ENCODE measurements around the gene C2CD4D. TPM values are rescaled to one million over a fixed set of nuclear protein-coding genes. Genes with fewer than 3 reads are reported as not detected.

Gene C2CD4D
- polyA plus RNA-seq, 1 donor from 2014 or later = 0.20 TPM

DNA sequence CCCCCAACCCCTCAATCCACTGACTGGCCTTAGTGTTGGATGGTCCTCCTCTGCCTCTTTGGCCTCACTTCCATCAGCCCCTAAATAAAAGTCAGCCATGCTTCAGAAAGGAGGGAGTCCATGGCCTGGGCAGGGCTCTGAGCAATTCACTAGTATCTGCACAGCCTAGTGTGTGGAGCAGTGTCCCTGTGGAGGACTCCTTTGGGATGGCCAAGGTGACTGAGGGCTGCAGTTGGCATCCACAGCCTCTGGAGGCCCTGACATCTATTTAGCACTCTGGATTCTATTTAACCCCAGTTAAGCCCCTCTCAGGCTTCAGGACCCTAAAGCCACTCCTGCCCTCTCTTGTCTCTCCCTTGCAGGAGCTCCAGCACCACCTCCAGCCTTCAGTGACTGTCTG lies 10.3 kb upstream of the C2CD4D start:
- Mint-ChIP-seq H3K27me3 (peaks cover 2% of the 10 kb centered on the region), H3K27ac (no peak overlapping the region), H3K4me1 (peaks cover under 1 to 5% (median 2%) of the 10 kb centered on the region in 3 donors), H3K9me3 (no peaks in the 10 kb centered on the region), H3K4me3 (no peak overlapping the region), H3K36me3 (peaks cover 5% of the 10 kb centered on the region)

DNA sequence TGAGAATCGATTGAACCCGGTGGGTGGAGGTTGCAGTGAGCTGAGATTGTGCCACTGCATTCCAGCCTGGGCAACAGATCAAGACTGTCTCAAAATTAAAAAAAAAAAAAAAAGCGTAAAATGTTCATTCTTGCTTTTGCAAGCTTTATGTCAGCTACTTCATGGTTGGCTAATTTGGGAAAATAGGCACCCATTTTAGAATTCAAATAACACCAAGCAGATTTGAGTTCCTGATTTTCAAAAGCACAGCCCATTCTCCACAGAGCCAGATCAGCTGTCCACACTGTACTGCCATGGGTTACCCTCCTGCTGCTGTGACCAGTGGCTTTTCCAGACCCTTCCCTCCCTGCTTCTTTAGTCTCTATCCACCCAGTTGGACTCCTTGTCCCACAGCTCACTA lies 9.5 kb upstream of the C2CD4D start:
- Mint-ChIP-seq H3K9me3 (no peaks in the 10 kb centered on the region), H3K27ac (no peak overlapping the region), H3K4me3 (no peak overlapping the region), H3K4me1 (peaks cover 4 to 7% (median 4%) of the 10 kb centered on the region in 3 donors), H3K36me3 (peaks cover 5% of the 10 kb centered on the region), H3K27me3 (peaks cover 2% of the 10 kb centered on the region)

DNA sequence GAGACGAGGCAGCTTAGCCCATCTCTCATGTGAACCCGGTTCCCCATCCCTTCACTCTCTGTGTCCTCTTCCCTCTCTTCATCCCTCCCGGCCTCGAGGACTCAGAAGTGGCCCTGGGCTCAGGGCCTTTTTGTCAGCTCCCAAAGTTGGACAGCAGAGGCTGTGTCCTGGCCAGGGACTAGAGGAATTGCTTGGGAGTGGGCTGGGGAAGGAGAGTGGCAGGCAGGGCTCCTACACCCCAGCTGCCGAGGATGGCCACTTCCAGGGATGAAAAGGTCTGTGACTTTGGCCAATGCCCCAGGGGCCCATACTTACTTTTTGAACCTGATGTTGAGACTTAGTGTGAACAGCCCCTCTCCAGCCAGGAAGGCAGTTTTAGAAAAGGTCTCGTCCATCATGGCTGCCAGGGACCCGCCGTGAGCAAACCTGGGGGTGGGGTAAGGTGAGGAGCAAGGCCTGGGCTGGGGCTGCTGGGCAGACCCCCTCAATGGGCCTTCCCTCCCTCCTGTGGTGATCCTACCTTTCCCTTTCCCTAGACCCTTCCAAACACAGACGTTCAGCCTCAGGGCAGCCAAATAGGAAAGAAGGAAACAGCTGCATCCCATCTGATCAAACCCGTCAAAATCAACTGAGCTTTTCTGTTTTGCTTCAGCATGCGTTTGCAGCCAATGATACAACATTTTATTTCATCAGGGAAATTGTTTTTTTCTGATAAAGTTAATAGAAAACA lies 8.4 kb upstream of the C2CD4D start:
- Mint-ChIP-seq H3K27ac (no peak overlapping the region), H3K36me3 (peaks cover 5% of the 10 kb centered on the region)

DNA sequence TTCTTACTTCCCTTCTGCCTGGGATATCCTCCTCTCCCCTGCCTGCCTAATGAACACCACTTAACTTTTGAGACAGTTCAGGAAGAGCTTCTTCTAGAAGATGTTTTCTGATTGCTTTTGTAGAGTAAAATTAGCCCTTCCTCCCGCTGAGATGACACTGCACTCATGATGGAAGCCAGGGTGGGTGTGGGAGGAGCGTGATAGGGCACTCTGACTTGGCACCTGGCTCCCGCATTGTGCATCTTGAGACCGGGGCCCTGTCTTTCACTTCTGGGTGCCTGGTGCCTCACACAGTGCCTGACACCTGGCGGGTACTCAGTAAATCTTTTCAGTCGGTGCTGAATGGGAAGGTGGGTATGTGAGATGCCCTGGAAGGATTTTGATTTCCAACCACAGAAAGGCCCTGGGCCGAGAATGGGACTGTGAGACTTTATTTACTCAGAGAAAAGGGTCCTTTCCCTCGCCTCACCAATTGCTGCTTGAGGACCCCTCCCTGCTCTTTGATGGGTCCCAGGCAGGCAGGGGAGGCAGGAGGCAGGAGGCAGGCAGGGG lies 7.1 kb upstream of the C2CD4D start:
- Mint-ChIP-seq H3K36me3 (peaks cover 5% of the 10 kb centered on the region), H3K27ac (peak overlapping the region in 1 of 3 donors; percentile 53), H3K27me3 (peaks cover 2% of the 10 kb centered on the region), H3K9me3 (peaks cover 0 to 3% (median 0%) of the 10 kb centered on the region in 3 donors), H3K4me3 (no peak overlapping the region), H3K4me1 (peaks cover 10 to 16% (median 11%) of the 10 kb centered on the region in 3 donors)

More for the DNA sequence above, 8.4 kb upstream of the C2CD4D start:
- Mint-ChIP-seq H3K4me3 (no peak overlapping the region), H3K27me3 (peaks cover 2% of the 10 kb centered on the region), H3K4me1 (peaks cover 10 to 14% (median 11%) of the 10 kb centered on the region in 3 donors), H3K9me3 (peaks cover 0 to 3% (median 0%) of the 10 kb centered on the region in 3 donors)

DNA sequence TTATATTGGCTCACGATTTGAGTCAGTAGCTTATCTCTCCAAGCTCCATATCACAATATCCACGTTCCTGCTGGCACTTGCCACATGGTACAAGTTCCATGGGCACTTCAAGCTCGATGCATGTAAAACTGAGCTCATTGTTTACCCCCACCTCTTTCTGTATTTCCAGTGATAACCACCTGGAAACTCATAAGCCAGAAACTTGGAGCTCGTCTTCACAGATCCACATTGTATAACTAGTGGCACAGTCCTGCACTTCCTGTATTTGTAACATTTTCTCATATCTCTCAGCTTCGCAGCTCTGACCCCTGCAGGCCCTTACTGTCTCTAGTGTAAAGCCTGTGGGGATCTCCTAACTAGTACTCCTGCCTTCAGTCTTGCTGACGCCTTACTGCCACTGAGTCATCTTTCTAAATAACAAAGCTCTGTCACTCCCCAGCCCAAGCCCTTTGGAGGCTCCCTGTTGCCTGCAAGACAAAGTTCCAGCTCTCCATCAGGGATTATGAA lies 6.5 kb upstream of the C2CD4D start:
- no peak overlapping the region for H3K4me3 Mint-ChIP-seq
- peaks cover 5% of the 10 kb centered on the region for H3K36me3 Mint-ChIP-seq
- H3K4me1 Mint-ChIP-seq = peaks cover 10 to 16% (median 11%) of the 10 kb centered on the region in 3 donors
- H3K27ac Mint-ChIP-seq = no peak overlapping the region
- peaks cover 0 to 3% (median 0%) of the 10 kb centered on the region in 3 donors for H3K9me3 Mint-ChIP-seq
- peaks cover 2% of the 10 kb centered on the region for H3K27me3 Mint-ChIP-seq

DNA sequence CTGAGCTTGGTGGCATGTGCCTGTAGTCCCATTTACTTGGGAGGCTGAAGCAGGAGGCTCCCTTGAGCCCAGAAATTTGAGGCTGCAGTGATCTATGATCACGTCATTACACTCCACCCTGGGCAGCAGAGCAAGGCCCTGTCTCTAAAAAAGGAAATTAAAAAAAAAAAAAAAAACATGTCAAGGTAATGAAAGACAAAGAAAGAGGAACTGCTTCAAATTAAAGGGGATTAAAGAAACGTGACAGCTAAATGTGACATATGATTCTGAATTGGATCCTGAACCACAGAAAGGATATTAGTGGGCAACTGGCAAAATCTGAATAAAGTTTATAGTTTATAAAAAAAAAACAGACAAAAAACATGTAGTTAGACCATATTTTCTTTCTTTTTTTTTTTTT lies 3.8 kb upstream of the C2CD4D start:
- peaks cover 10 to 15% (median 13%) of the 10 kb centered on the region in 3 donors for H3K4me1 Mint-ChIP-seq
- H3K4me3 Mint-ChIP-seq = peak overlapping the region in 2 of 4 donors; percentile 62 to 68
- peak overlapping the region; percentile 17 to 52 (median 42) for H3K27ac Mint-ChIP-seq
- peaks cover 1% of the 10 kb centered on the region for H3K27me3 Mint-ChIP-seq
- no peaks in the 10 kb centered on the region for H3K36me3 Mint-ChIP-seq
- peaks cover 0 to 3% (median 0%) of the 10 kb centered on the region in 3 donors for H3K9me3 Mint-ChIP-seq

DNA sequence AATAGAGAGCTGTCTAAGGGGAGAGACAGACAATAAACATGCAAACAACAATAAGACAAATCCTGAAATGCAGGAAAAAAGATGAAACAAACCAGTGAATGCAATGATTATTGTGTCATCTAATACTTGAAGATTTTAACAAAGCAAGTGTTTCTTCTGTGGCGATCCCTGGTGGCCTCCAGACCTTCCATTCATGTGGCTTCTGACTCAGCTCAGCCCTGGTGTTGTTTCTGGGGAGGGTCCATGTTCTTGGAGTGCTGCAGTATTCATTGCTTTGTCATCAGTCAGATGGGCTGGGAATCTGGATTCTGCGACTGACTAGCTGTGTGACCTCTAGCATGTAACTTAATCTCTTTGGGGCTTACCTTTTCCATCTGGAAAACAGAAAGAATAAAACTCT lies 1.5 kb upstream of the C2CD4D start:
- Mint-ChIP-seq H3K27ac (no peak overlapping the region), H3K36me3 (no peaks in the 10 kb centered on the region), H3K4me3 (peak overlapping the region in 1 of 4 donors; percentile 82), H3K4me1 (peaks cover 18 to 22% (median 20%) of the 10 kb centered on the region in 3 donors), H3K27me3 (peaks cover 11% of the 10 kb centered on the region), H3K9me3 (peaks cover 0 to 3% (median 0%) of the 10 kb centered on the region in 3 donors)

DNA sequence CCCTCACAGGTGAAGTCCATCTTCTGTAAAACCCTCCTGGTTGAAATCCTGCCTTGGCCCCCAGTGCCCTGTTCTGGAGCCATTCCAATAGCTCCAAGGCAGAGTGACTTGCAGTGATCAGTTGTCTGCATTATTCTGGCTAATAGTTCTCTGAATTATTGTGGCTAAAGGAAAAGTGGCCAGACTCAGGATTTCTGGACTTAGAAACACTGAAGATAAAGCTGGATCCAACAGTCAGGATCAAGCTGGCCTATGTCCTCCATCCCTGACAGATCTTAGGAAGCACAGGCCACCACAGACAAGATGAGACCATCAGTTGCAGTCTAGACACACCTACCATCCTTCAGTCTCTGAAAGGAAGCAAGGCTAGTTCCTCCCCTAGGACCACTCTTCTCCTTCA lies 801 bp upstream of the C2CD4D start:
- H3K9me3 Mint-ChIP-seq = peaks cover 0 to 3% (median 0%) of the 10 kb centered on the region in 3 donors

DNA sequence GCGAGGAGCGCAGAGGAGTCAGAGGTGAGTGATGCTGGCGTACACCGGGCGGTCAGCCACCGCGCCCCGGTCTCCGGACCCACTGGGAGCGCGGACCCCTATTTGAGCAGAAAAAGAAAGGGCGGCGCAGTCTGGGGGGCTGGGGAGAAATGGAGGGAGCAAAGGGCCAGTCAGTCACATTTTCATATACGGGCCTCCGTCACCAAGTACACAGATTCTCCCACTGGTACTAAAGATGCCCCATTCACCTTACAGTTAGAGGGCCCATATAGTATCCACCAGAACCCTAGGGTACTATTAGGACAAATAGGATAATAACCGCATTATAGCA lies 573 bp downstream of the C2CD4D start:
- H3K27ac Mint-ChIP-seq = peak overlapping the region in 2 of 3 donors; percentile 57 to 77
- peaks cover 15 to 18% (median 16%) of the 10 kb centered on the region in 3 donors for H3K4me1 Mint-ChIP-seq
- H3K36me3 Mint-ChIP-seq = no peaks in the 10 kb centered on the region
- peak overlapping the region; percentile 79 to 89 (median 85) for H3K4me3 Mint-ChIP-seq
- H3K27me3 Mint-ChIP-seq = peaks cover 11% of the 10 kb centered on the region
- H3K9me3 Mint-ChIP-seq = peaks cover 0 to 3% (median 0%) of the 10 kb centered on the region in 3 donors

More for the DNA sequence above, 801 bp upstream of the C2CD4D start:
- Mint-ChIP-seq H3K4me3 (peak overlapping the region; percentile 76 to 89 (median 80)), H3K36me3 (no peaks in the 10 kb centered on the region), H3K27ac (peak overlapping the region in 1 of 3 donors; percentile 52), H3K27me3 (peaks cover 11% of the 10 kb centered on the region), H3K4me1 (peaks cover 18 to 22% (median 20%) of the 10 kb centered on the region in 3 donors)

DNA sequence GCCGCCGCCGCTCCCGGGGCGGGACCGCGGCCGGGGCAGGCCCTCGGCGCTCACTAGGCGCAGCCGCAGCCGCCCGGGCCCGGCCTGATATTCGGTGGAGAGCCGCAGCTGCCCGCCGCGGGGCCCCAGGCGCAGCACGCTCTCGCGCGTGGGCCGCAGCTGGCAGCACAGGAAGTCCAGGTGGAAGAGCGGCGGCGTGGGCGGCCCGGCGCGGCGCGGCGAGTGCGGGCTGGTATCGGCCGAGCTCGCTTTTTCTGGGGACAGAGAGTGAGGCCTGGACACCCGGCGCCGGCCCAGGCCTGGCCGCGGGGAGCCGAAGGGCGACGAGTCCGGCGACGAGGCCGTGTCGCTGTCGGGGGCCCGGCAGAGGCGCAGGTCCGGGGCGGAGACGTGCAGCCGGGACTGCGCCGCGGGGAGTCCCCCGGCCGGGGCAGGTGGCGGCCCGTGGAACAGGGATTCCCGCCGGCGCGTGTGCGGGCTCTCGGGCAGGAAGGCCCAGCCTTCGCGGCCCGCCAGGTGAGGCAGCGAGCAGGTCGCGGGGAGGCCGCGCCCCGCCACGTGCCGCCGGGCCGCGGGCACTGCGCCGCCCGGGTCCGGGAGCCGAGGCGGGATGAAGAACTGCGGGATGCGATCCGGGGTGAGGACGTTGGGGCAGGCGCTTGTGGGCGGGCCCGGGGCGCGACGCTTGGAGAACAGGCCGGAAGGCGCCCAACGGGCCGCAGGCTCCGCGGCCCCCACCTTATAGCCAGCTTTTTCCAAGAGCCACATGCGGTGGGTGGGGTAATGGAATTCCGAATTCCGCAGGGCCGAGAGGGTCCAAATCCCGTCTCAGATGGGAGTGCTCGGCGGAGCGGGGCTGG lies 1.2 kb downstream of the C2CD4D start:
- peaks cover 11% of the 10 kb centered on the region for H3K27me3 Mint-ChIP-seq
- peaks cover 0 to 2% (median 0%) of the 10 kb centered on the region in 3 donors for H3K9me3 Mint-ChIP-seq
- H3K36me3 Mint-ChIP-seq = no peaks in the 10 kb centered on the region
- H3K4me1 Mint-ChIP-seq = peaks cover 14 to 16% (median 15%) of the 10 kb centered on the region in 3 donors
- H3K27ac Mint-ChIP-seq = peak overlapping the region in 1 of 3 donors; percentile 57
- H3K4me3 Mint-ChIP-seq = peak overlapping the region; percentile 79 to 89 (median 85)

DNA sequence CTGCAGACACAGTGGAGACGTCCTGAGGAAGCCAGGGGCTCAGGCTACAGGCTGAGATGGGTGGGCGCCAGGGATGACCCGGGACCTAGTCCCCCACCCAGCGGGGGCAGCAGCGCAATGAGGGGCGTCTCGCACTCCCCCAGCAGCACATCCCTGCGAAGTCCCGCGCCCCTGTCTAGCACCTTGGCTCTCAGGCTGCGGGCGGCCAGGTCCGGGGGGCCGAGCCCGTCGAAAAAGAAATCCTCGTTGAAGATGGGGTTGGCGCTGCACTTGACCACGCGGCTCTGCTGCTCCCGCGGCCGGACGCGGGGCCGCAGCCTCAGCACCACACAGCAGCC lies 1.8 kb downstream of the C2CD4D start:
- H3K27me3 Mint-ChIP-seq = peaks cover 11% of the 10 kb centered on the region
- peak overlapping the region; percentile 77 to 94 (median 86) for H3K4me3 Mint-ChIP-seq
- peaks cover 10 to 12% (median 11%) of the 10 kb centered on the region in 3 donors for H3K4me1 Mint-ChIP-seq
- H3K36me3 Mint-ChIP-seq = no peaks in the 10 kb centered on the region
- H3K27ac Mint-ChIP-seq = peak overlapping the region in 1 of 3 donors; percentile 98
- H3K9me3 Mint-ChIP-seq = no peaks in the 10 kb centered on the region

DNA sequence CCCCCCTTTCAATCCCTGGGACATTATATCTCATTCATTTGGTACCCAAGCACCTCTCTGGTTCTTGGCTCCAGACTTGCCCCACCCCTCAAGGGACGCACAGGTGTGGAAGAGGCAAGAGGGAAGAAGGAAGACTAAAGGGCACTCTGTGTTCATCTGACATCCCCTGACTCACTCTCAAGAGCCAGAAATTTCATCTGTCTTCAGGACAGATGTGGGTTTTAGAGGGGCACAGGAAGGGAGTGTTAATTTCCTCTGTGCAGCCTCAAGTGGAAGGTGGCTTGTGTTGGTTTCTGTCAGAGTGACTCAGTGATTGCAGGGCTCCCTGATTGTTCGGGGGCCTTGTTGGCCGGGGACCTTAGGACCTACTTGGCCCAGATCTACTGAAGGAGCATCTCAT lies 2.4 kb downstream of the C2CD4D start:
- H3K27ac Mint-ChIP-seq = peak overlapping the region; percentile 46 to 98 (median 59)
- no peaks in the 10 kb centered on the region for H3K36me3 Mint-ChIP-seq
- H3K4me1 Mint-ChIP-seq = peaks cover 10 to 12% (median 11%) of the 10 kb centered on the region in 3 donors
- H3K27me3 Mint-ChIP-seq = peaks cover 11% of the 10 kb centered on the region
- no peaks in the 10 kb centered on the region for H3K9me3 Mint-ChIP-seq
- H3K4me3 Mint-ChIP-seq = peak overlapping the region; percentile 77 to 94 (median 86)

DNA sequence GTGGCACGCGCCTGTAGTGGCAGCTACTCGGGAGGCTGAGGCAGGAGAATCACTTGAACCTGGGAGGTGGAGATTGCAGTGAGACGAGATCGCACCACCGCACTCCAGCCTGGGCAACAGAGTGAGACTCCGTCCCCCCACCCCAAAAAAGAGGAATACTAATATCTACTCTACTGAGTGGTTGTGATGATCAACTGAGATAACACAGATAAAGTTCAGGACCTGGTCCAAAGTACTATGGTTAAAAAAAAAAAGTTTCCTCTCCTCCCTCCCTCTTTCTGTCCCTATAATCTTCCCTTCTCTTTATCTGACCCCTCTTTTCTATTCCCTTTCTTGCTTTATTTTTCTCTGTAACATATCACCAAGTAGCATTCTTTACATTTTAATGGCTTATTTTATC lies 4.0 kb downstream of the C2CD4D start:
- H3K4me1 Mint-ChIP-seq = peaks cover 10 to 14% (median 11%) of the 10 kb centered on the region in 3 donors

DNA sequence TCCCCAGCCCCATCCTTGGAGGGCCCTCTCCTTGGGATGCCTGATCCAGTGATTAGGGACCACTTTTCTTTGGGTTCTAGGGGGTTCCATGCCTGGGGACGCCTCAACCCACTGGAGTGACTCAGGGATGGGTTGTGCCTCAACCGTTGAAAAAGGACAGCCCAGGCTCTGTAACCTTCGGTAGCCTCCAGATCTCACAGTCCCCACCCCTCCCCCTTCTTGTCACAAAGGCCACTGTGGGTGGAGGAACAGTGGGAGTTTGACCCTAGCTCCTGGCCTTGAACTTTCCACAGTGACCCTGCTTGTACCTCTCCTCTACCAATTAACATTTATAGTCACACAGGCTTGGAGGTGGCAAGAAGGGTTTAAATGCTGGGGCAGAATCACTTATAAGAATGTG lies 5.4 kb downstream of the C2CD4D start:
- H3K36me3 Mint-ChIP-seq = no peaks in the 10 kb centered on the region
- H3K27ac Mint-ChIP-seq = no peak overlapping the region
- H3K4me3 Mint-ChIP-seq = no peak overlapping the region
- no peaks in the 10 kb centered on the region for H3K9me3 Mint-ChIP-seq
- H3K4me1 Mint-ChIP-seq = peaks cover 8 to 15% (median 12%) of the 10 kb centered on the region in 3 donors
- peaks cover 16% of the 10 kb centered on the region for H3K27me3 Mint-ChIP-seq

More for the DNA sequence above, 4.0 kb downstream of the C2CD4D start:
- peaks cover 11% of the 10 kb centered on the region for H3K27me3 Mint-ChIP-seq
- peak overlapping the region in 1 of 3 donors; percentile 82 for H3K27ac Mint-ChIP-seq
- no peaks in the 10 kb centered on the region for H3K36me3 Mint-ChIP-seq
- H3K9me3 Mint-ChIP-seq = no peaks in the 10 kb centered on the region
- H3K4me3 Mint-ChIP-seq = peak overlapping the region in 1 of 4 donors; percentile 52
